Cardiac muscle cell (in vitro differentiated cells and primary cell): ENCODE results near the gene NCCRP1. TPM values are rescaled to one million over a fixed set of nuclear protein-coding genes. Genes with fewer than 3 reads are reported as not detected.
"Not testable (repeated sequence)": the region's sequence is repeated elsewhere in the genome, so short reads cannot be mapped to it uniquely, and the experiment has no call there.

Experiments
- DNase-seq, 2 donors: peaks; one replicate each; pipeline versions ENCODE4 v3.0.0 to v3.0.0-alpha.2; 2010 to 2017; ENCODE audit warnings: low read depth in 1 of 2, low spot score in 1 of 2
- H3K27ac ChIP-seq: fragments of 200-600 bp; sonication (generic); 2 replicates; pipeline ENCODE4 v1.5.1; 2016
- H3K27me3 ChIP-seq: fragments of 200-600 bp; sonication (generic); 2 replicates; pipeline ENCODE4 v1.6.0; 2016; ENCODE audit warnings: control low read depth
- H3K36me3 ChIP-seq: fragments of 200-600 bp; sonication (generic); 2 replicates; pipeline ENCODE4 v1.5.1; 2016; ENCODE audit warnings: control low read depth
- H3K4me1 ChIP-seq: fragments of 200-600 bp; sonication (generic); 2 replicates; pipeline ENCODE4 v1.8.1; 2017; ENCODE audit warnings: low read depth, mild to moderate bottlenecking, mixed run types
- H3K4me3 ChIP-seq: fragments of 200-600 bp; sonication (generic); 2 replicates; pipeline ENCODE4 v1.5.1; 2016; ENCODE audit warnings: mild to moderate bottlenecking
- H3K9me3 ChIP-seq: fragments of 200-600 bp; sonication (generic); 2 replicates; pipeline ENCODE4 v1.5.1; 2017; ENCODE audit warnings: low read depth, mild to moderate bottlenecking, control low read depth
- CTCF ChIP-seq: IDR thresholded peaks from 2 replicates; pipeline ENCODE4 v1.5.1; 2012; ENCODE audit warnings: low read depth, mild to moderate bottlenecking, low read length
- polyA plus RNA-seq: library from polyadenylated mRNA; unstranded; fragments of >200 nt; fragmentation: Nextera tagmentation; extraction: Ambion mirVana; gene quantifications from 2 replicates; pipeline ENCODE4 v1.2.1, GENCODE V29; 2016
- total RNA-seq: library from RNA; depleted of rRNA; stranded (reverse); fragments of >200 nt; gene quantifications from 2 replicates; pipeline ENCODE4 v1.2.3, GENCODE V29; 2016

NCCRP1 gene
- total and polyA plus RNA-seq, 2 experiments from 2014 or later, result 10.0 to 16.1 TPM

GRCh38 chr19:39238209-39238608 is 41.4 kb downstream of the NCCRP1 start:
- no peaks in the 10 kb centered on the region for H3K9me3 ChIP-seq
- no peaks in the 10 kb centered on the region for H3K4me1 ChIP-seq
- H3K27me3 ChIP-seq, result peaks cover 4% of the 10 kb centered on the region
- H3K36me3 ChIP-seq, result no peaks in the 10 kb centered on the region
- H3K4me3 ChIP-seq, result no peak overlapping the region
- no peak for TF ChIP-seq CTCF
- DNase-seq, result no peak
- H3K27ac ChIP-seq, result no peak overlapping the region

- Histone ChIP-seq H3K4me3 (no peak overlapping the region), H3K27me3 (peaks cover 6% of the 10 kb centered on the region), H3K4me1 (no peaks in the 10 kb centered on the region), H3K27ac (no peak overlapping the region), H3K9me3 (no peaks in the 10 kb centered on the region), H3K36me3 (no peaks in the 10 kb centered on the region)
- no peak for DNase-seq
- no peak for TF ChIP-seq CTCF
Observed at GRCh38 chr19:39238944-39239343, 42.2 kb downstream of the NCCRP1 start.

- H3K9me3 ChIP-seq, result no peaks in the 10 kb centered on the region
- no peak overlapping the region for H3K4me3 ChIP-seq
- H3K4me1 ChIP-seq, result no peaks in the 10 kb centered on the region
- no peak overlapping the region for H3K27ac ChIP-seq
- peaks cover 6% of the 10 kb centered on the region for H3K27me3 ChIP-seq
- DNase-seq, result no peak
- no peak for TF ChIP-seq CTCF
- no peaks in the 10 kb centered on the region for H3K36me3 ChIP-seq
Observed at GRCh38 chr19:39240421-39240820, 43.7 kb downstream of the NCCRP1 start.

- H3K27me3 ChIP-seq, result peaks cover 24% of the 10 kb centered on the region
- H3K27ac ChIP-seq, H3K9me3 ChIP-seq, H3K36me3 ChIP-seq, DNase-seq, H3K4me3 ChIP-seq, H3K4me1 ChIP-seq: not testable (repeated sequence)
Observed at GRCh38 chr19:39243741-39244140, 47.0 kb downstream of the NCCRP1 start.

- H3K4me3 ChIP-seq, H3K4me1 ChIP-seq, H3K27ac ChIP-seq, DNase-seq, H3K36me3 ChIP-seq, H3K9me3 ChIP-seq: not testable (repeated sequence)
- peaks cover 32% of the 10 kb centered on the region for H3K27me3 ChIP-seq
Observed at GRCh38 chr19:39244410-39245100, 47.8 kb downstream of the NCCRP1 start, which contains the start of gene IFNL3. Gene IFNL3, minus strand, starts transcription at chr19:39245006. Its CDS starts 39 bp downstream, at chr19:39244967.

- peaks cover 38% of the 10 kb centered on the region for H3K27me3 ChIP-seq
- not testable (repeated sequence) for H3K27ac ChIP-seq, DNase-seq, H3K36me3 ChIP-seq, H3K9me3 ChIP-seq, H3K4me3 ChIP-seq, H3K4me1 ChIP-seq
Observed at GRCh38 chr19:39245166-39245565, 48.4 kb downstream of the NCCRP1 start.

GRCh38 chr19:39246951-39247669 is 50.3 kb downstream of the NCCRP1 start:
- DNase-seq, result peak in 1 of 2 donors; percentile 40

More at GRCh38 chr19:39246951-39247669, 50.3 kb downstream of the NCCRP1 start:
- no peaks in the 10 kb centered on the region for H3K36me3 ChIP-seq
- peaks cover 46% of the 10 kb centered on the region for H3K27me3 ChIP-seq
- H3K9me3 ChIP-seq, result no peaks in the 10 kb centered on the region
- H3K4me3 ChIP-seq, result no peak overlapping the region
- no peak for TF ChIP-seq CTCF
- H3K4me1 ChIP-seq, result no peaks in the 10 kb centered on the region
- H3K27ac ChIP-seq, result no peak overlapping the region
